Stimulated activated naive B cell treated with anti-CD40 and anti-IgM and Interleukin-4, amounts not matched to agents 10 μg/mL and 1 μg/mL and 100 μg/mL, for 72 hours (primary cell): ENCODE results near the gene HTR3A.

Source experiments
- ATAC-seq, 2 donors: fragments of 150-1000 bp; cut with Tn5 transposase; replicated peaks; 2 replicates each; pipeline ENCODE4 v1.10.0; 2021; ENCODE audit warnings: moderate library complexity in 1 of 2
- DNase-seq: peaks from one replicate; pipeline ENCODE4 v3.0.0; 2021
- H3K27ac Mint-ChIP-seq: one replicate; pipeline ENCODE4 v1.8.0; 2022; ENCODE audit warnings: mild to moderate bottlenecking, mixed read lengths
- H3K27me3 Mint-ChIP-seq, 2 donors: one replicate each; pipeline ENCODE4 v1.8.0; 2022; ENCODE audit warnings: mixed read lengths in 2 of 2
- H3K36me3 Mint-ChIP-seq, 2 donors: one replicate each; pipeline ENCODE4 v1.8.0; 2022; ENCODE audit warnings: mixed read lengths in 2 of 2, mild to moderate bottlenecking in 1 of 2
- H3K4me1 Mint-ChIP-seq, 2 donors: one replicate each; pipeline ENCODE4 v1.8.0; 2022; ENCODE audit warnings: mixed read lengths in 2 of 2, mild to moderate bottlenecking in 1 of 2
- H3K4me3 Mint-ChIP-seq, 2 donors: one replicate each; pipeline ENCODE4 v1.8.0; 2022; ENCODE audit warnings: mild to moderate bottlenecking in 2 of 2, mixed read lengths in 2 of 2, moderate library complexity in 1 of 2
- H3K9me3 Mint-ChIP-seq, 2 donors: one replicate each; pipeline ENCODE4 v1.8.0; 2022; ENCODE audit warnings: mixed read lengths in 2 of 2, mild to moderate bottlenecking in 1 of 2

HTR3A gene

DNA sequence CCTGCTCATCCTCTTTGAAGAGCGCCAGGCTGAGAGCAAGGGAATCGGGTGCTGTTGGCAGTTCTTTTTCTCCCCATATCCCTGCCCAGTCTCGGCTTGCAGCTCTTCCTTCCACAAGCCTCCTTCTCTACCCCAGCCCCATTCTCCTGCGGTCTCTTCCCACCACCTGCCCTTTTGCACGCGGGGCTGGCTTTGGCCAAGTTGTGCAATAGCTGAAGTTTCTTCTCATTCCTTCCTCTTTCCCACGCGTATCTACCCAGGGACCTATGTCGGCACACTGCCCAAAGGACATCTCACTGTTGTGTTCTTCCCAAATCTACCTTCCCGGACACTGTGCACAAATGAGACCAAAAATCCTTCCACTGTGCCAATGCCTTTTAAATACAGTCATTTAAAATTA lies 22.3 kb upstream of the HTR3A start:
- no peak for ATAC-seq
- H3K9me3 Mint-ChIP-seq: no peaks in the 10 kb centered on the region
- peaks cover 10 to 19% of the 10 kb centered on the region in 2 donors for H3K27me3 Mint-ChIP-seq
- H3K4me1 Mint-ChIP-seq: peaks cover 11 to 14% of the 10 kb centered on the region in 2 donors
- H3K4me3 Mint-ChIP-seq: no peak overlapping the region
- no peak for DNase-seq
- no peak overlapping the region for H3K27ac Mint-ChIP-seq
- no peaks in the 10 kb centered on the region for H3K36me3 Mint-ChIP-seq

DNA sequence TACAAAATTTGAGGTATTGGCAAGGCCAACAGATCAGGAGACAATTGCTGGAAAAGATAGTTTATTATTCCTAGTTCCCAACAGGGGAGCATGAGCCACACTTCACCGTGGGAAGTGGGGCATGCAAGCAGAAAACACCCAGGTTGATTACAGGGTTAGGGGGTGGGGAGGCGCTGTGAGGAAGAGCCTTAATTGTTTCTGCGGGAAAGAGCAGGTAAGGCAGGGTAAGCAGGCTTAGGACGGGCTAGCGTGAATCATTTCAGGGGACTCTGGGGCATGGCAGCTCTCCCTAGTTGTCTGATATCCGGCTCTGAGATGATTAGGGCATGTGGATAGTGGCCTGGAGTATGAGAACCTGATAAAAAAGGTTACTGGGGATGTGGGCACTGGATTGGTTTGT lies 20.7 kb upstream of the HTR3A start:
- Mint-ChIP-seq H3K4me3 (no peak overlapping the region), H3K4me1 (peaks cover 8 to 14% of the 10 kb centered on the region in 2 donors), H3K9me3 (no peaks in the 10 kb centered on the region), H3K36me3 (no peaks in the 10 kb centered on the region), H3K27ac (no peak overlapping the region), H3K27me3 (peaks cover 10 to 25% of the 10 kb centered on the region in 2 donors)
- ATAC-seq (no peak), DNase-seq (no peak)

DNA sequence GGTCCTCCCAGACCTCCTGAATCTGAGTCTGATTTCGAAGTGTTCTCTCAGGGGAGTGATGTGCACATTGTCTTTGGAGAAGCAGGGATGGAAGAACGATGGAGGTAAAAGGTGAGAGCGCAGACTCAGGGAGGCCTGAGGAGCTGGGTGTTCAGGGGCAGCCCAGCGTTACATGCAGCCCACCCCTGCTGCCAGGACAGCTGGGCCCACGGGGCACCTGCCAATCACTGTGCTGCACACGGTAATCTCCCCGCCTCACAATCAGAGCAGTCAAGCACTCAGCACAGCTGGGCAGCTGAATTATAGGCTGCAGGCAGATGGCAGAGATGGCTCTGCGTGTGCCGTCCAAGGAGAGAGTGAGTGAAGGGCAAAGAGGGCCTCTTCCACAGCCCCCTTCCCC lies 17.9 kb upstream of the HTR3A start:
- no peak overlapping the region for H3K27ac Mint-ChIP-seq
- H3K4me1 Mint-ChIP-seq: peaks cover 4 to 11% of the 10 kb centered on the region in 2 donors
- H3K36me3 Mint-ChIP-seq: no peaks in the 10 kb centered on the region
- DNase-seq (no peak), ATAC-seq (no peak)
- no peak overlapping the region for H3K4me3 Mint-ChIP-seq
- peaks cover 10 to 27% of the 10 kb centered on the region in 2 donors for H3K27me3 Mint-ChIP-seq
- no peaks in the 10 kb centered on the region for H3K9me3 Mint-ChIP-seq

DNA sequence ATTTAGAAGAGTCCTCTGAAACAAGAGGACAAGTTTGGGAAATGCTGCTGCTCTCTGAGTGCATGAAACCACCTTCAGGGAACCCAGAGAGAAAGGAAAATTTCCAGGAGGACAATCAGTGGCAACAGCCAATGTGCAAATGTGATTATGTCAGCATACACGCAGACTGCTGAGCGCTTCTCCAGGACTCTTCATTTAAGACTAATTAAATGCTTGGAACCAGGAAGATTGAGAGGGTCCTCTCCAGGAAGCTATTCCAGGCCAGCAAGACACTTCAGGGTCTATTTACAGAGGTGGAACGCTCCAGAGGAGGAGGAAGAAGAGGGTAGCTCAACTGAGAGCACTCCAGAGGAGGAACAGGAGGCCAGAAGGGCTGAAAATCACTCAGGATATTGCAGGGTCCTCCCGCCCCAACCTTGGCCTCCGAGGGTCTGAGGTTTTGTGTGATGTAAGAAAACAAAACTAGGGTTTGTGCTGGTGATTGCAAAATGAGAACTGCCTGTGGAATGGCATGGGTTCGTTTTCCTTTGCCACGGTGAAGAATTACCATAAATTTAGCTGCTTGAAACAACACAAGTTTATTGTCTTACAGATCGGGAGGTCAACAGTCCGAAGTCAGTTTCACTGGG lies 14.1 kb upstream of the HTR3A start:
- no peaks in the 10 kb centered on the region for H3K36me3 Mint-ChIP-seq
- no peaks in the 10 kb centered on the region for H3K9me3 Mint-ChIP-seq
- peaks cover 4 to 11% of the 10 kb centered on the region in 2 donors for H3K4me1 Mint-ChIP-seq
- ATAC-seq (no peak), DNase-seq (no peak)
- no peak overlapping the region for H3K27ac Mint-ChIP-seq
- H3K27me3 Mint-ChIP-seq: peaks cover 3 to 12% of the 10 kb centered on the region in 2 donors
- no peak overlapping the region for H3K4me3 Mint-ChIP-seq

DNA sequence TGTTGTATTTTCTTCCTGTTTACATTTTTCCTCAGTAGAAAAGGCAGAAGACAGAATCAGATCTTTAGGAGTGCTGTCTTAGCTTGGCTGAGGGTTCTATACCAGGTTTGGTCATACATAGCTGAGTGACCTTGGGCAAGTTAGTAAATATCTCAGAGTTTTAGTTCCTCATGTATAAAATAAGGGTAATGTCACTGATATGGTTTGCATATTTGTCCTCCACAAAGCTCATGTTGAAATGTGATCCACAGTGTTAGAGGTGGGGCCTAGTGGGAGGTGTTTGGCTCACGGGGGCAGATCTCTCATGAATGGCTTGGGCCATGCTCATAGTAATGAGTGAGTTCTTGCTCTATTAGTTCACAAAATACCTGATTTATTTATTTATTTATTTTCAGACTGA lies 7.5 kb upstream of the HTR3A start:
- Mint-ChIP-seq H3K27me3 (no peaks in the 10 kb centered on the region), H3K9me3 (peaks cover 0 to 1% of the 10 kb centered on the region in 2 donors), H3K27ac (no peak overlapping the region), H3K36me3 (no peaks in the 10 kb centered on the region), H3K4me3 (no peak overlapping the region), H3K4me1 (peaks cover 28 to 45% of the 10 kb centered on the region in 2 donors)
- DNase-seq: no peak
- peak; percentile 70 to 81 for ATAC-seq

DNA sequence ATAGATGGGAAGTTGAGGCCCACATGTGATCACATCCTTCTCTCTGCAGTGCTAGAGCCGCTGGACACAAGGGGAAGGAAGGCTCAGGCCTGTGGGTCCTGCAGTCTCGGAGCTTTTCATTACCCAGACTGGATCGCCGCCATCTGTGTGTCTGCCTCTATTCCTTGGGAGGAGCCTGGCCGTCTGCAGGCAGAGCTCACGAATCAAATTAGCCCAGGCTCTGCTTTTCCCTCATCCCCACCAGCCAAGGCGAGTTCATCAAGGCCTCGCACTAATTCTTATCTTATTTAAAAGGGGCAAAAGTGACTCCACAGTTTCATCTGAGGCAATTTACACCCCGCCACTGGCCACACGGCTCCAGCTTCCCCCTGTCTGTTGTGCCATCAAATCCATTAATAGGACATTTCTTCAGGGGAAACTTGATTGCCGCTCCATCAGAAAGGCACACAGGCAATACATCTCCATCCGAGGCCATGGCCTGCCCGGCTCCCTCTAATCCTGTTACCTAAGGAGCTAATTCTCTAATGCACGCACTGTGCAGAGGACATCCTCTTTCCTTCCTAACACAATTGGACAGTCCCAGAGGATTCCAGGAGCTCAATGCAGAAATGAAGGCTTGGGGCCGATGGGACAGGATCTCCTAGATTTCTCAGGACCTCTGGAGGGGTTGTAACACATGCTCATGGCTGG lies 3.3 kb upstream of the HTR3A start:
- Mint-ChIP-seq H3K27me3 (no peaks in the 10 kb centered on the region), H3K4me3 (no peak overlapping the region), H3K4me1 (peaks cover 45 to 87% of the 10 kb centered on the region in 2 donors), H3K36me3 (no peaks in the 10 kb centered on the region), H3K27ac (no peak overlapping the region), H3K9me3 (peaks cover 0 to 1% of the 10 kb centered on the region in 2 donors)
- ATAC-seq: no peak
- no peak for DNase-seq

DNA sequence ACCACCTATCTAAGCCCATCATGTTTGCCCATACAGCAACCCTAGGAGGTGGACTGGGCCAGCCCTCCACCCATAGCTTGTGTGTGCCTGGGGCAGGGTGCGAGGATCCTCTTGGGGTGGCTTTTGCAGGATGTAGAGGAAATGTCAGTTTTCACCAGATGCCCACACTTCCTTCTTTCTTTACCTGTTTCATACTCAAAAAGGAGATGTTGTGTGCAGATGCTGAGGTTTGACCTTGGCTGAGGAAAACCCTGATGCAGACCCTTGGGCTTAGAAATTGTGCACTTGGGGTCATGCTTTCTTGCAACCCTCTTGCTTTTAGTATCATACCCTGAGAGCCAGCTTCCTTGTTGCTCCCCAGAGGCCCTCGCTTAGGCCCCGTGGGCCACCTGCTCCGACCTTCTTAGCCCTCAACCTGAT lies 2.2 kb downstream of the HTR3A start:
- Mint-ChIP-seq H3K4me1 (peaks cover 56 to 93% of the 10 kb centered on the region in 2 donors), H3K9me3 (no peaks in the 10 kb centered on the region), H3K36me3 (no peaks in the 10 kb centered on the region), H3K27ac (peak overlapping the region; percentile 96), H3K4me3 (peak overlapping the region; percentile 68 to 74), H3K27me3 (no peaks in the 10 kb centered on the region)
- peak; percentile 76 to 85 for ATAC-seq
- DNase-seq: peak; percentile 82

DNA sequence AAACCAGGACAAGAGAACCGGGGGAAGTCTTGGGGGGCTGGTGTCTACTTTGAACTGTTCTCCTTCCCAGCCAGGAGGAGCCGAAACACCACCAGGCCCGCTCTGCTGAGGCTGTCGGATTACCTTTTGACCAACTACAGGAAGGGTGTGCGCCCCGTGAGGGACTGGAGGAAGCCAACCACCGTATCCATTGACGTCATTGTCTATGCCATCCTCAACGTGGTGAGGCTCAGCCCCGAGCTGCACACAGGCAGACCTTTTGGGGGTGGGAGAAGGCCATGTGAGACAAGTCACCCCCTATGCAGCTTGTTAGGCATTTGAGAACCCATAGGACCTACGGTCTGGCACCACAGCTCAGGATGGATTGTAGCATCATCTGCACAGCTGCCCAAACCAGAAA lies 2.8 kb downstream of the HTR3A start:
- Mint-ChIP-seq H3K4me1 (peaks cover 58 to 95% of the 10 kb centered on the region in 2 donors), H3K27ac (peak overlapping the region; percentile 96), H3K36me3 (no peaks in the 10 kb centered on the region), H3K9me3 (no peaks in the 10 kb centered on the region), H3K4me3 (peak overlapping the region; percentile 68 to 74), H3K27me3 (no peaks in the 10 kb centered on the region)
- DNase-seq (peak; percentile 85), ATAC-seq (peak; percentile 80 to 81)

DNA sequence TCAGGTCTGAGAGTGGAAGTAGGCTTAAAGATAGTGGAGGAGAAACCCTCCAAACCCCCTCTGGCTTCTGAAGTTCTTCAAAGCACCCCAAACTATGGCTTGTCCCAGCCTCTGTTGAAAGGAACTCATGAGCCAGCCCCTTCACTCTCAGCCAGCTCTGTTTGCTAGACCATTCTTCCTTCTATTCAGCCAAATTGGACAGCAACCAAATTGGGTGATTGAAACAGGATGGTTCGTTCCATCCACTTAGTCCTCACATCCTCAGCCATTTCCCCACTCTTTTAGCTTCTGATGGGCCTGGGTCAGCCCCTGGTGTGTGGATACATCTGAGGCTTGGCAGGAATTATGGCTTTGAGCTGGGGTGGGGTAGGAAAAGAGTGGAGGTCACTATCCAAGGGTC lies 4.5 kb downstream of the HTR3A start:
- H3K27ac Mint-ChIP-seq: no peak overlapping the region
- DNase-seq (no peak), ATAC-seq (no peak)
- H3K9me3 Mint-ChIP-seq: no peaks in the 10 kb centered on the region
- peaks cover 0 to 5% of the 10 kb centered on the region in 2 donors for H3K27me3 Mint-ChIP-seq
- H3K4me3 Mint-ChIP-seq: no peak overlapping the region
- peaks cover 69 to 94% of the 10 kb centered on the region in 2 donors for H3K4me1 Mint-ChIP-seq
- H3K36me3 Mint-ChIP-seq: peaks cover 0 to 12% of the 10 kb centered on the region in 2 donors

DNA sequence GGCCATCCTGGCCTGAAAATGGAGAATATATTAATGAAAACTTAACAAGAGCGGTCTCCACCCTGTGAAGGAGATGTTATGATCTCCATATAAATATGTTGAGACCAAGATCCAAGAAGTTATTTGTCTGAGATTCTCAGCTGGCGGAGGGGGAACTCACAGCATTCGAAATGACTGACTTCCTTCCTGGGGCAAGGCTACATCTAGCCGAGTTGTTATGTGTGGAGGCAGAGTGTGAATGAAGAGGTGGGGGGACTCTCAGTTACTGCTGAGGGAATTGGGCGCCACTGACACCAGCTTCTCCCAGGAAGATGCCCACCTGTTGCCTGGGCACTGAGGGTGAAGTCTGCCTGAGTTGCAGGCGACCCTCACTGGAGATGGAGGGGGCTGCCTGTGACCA lies 5.9 kb downstream of the HTR3A start:
- H3K4me3 Mint-ChIP-seq: peak overlapping the region; percentile 12 to 64
- peak; percentile 21 for DNase-seq
- no peak overlapping the region for H3K27ac Mint-ChIP-seq
- no peak for ATAC-seq
- peaks cover 0 to 12% of the 10 kb centered on the region in 2 donors for H3K36me3 Mint-ChIP-seq
- peaks cover 63 to 87% of the 10 kb centered on the region in 2 donors for H3K4me1 Mint-ChIP-seq
- peaks cover 0 to 5% of the 10 kb centered on the region in 2 donors for H3K27me3 Mint-ChIP-seq
- no peaks in the 10 kb centered on the region for H3K9me3 Mint-ChIP-seq

DNA sequence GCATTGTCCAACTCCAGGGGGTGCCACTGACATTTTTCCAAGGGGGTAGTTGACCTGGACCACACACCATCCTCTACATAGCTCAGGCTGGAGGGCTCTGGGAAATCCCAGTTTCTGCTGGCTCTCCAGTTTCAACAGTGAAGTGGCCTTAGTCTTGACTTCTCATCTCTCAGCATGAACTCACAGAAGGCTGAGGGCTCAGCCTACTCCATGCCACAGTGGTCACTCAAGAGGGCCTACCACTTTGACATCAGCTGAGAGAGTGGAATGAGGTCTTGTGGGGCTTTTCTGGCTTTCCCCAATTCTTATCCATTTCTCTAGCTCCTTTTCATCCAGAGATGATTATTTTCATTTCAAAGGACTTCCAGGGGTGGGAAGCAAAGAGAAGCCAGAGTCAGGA lies 7.4 kb downstream of the HTR3A start:
- ATAC-seq (no peak), DNase-seq (no peak)
- H3K4me1 Mint-ChIP-seq: peaks cover 48 to 72% of the 10 kb centered on the region in 2 donors
- peaks cover 0 to 10% of the 10 kb centered on the region in 2 donors for H3K27me3 Mint-ChIP-seq
- peak overlapping the region; percentile 31 for H3K27ac Mint-ChIP-seq
- H3K36me3 Mint-ChIP-seq: peaks cover 0 to 18% of the 10 kb centered on the region in 2 donors
- H3K9me3 Mint-ChIP-seq: no peaks in the 10 kb centered on the region
- peak overlapping the region in 1 of 2 donors; percentile 39 for H3K4me3 Mint-ChIP-seq

DNA sequence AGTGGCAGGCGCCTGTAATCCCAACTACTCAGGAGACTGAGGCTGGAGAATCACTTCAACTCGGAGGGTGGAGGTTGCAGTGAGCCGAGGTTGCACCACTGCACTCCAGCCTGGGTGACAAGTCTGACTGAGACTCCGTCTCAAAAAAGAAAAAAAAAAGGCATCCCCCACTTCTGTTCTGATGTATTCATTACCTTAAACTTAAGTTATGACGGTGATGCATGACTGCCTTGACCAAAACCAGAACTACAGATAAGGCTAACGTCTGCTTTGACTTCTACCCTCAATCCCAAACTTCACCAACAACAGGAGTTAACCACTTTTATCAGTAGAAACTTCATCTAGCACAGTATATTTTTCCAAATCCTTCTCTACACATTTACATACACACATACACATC lies 9.9 kb downstream of the HTR3A start:
- H3K27me3 Mint-ChIP-seq: peaks cover 0 to 14% of the 10 kb centered on the region in 2 donors
- ATAC-seq (peak; percentile 54 to 55), DNase-seq (no peak)
- H3K4me3 Mint-ChIP-seq: no peak overlapping the region
- H3K4me1 Mint-ChIP-seq: peaks cover 33 to 47% of the 10 kb centered on the region in 2 donors
- H3K36me3 Mint-ChIP-seq: peaks cover 6 to 30% of the 10 kb centered on the region in 2 donors
- no peak overlapping the region for H3K27ac Mint-ChIP-seq
- H3K9me3 Mint-ChIP-seq: no peaks in the 10 kb centered on the region

DNA sequence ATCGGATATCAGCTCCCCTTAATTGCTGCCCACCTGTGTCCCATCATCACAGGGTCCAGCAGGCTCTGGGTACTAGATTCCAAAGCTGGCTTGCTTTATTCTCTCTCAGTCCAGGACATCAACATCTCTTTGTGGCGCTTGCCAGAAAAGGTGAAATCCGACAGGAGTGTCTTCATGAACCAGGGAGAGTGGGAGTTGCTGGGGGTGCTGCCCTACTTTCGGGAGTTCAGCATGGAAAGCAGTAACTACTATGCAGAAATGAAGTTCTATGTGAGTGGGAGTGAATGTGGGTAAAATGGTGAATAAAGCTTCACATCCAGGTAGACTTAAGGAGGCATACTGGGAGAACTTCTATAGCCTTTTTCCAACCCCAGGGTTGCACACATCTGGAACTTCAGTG lies 11.0 kb downstream of the HTR3A start:
- Mint-ChIP-seq H3K27ac (no peak overlapping the region), H3K36me3 (peaks cover 6 to 30% of the 10 kb centered on the region in 2 donors), H3K27me3 (peaks cover 0 to 14% of the 10 kb centered on the region in 2 donors), H3K4me1 (peaks cover 23 to 36% of the 10 kb centered on the region in 2 donors), H3K4me3 (no peak overlapping the region), H3K9me3 (no peaks in the 10 kb centered on the region)
- no peak for ATAC-seq
- no peak for DNase-seq

DNA sequence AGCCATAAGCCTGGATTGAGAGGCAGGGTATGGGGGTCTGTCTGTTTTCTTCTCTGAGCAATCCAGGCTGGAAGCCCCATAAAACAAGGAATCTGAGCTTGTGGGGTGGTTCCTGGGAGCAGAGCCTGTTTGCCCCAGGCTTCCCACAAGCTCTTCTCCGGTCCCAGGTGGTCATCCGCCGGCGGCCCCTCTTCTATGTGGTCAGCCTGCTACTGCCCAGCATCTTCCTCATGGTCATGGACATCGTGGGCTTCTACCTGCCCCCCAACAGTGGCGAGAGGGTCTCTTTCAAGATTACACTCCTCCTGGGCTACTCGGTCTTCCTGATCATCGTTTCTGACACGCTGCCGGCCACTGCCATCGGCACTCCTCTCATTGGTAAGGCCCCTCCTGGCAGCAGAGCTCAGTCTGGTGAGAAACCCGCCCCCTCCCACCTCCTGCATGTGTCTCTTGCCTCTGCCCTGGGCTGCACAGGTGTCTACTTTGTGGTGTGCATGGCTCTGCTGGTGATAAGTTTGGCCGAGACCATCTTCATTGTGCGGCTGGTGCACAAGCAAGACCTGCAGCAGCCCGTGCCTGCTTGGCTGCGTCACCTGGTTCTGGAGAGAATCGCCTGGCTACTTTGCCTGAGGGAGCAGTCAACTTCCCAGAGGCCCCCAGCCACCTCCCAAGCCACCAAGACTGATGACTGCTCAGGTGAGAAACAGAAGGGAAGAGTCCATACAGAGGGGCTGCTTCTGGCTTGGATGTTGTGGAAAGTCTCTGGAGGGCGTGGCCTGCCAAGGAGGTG lies 11.6 kb downstream of the HTR3A start:
- no peaks in the 10 kb centered on the region for H3K9me3 Mint-ChIP-seq
- no peak overlapping the region for H3K27ac Mint-ChIP-seq
- H3K4me1 Mint-ChIP-seq: peaks cover 20 to 31% of the 10 kb centered on the region in 2 donors
- no peak for ATAC-seq
- H3K27me3 Mint-ChIP-seq: peaks cover 1 to 16% of the 10 kb centered on the region in 2 donors
- no peak overlapping the region for H3K4me3 Mint-ChIP-seq
- no peak for DNase-seq
- H3K36me3 Mint-ChIP-seq: peaks cover 6 to 30% of the 10 kb centered on the region in 2 donors
